Measurements from ENCODE around the gene BRSK2.

DNA sequence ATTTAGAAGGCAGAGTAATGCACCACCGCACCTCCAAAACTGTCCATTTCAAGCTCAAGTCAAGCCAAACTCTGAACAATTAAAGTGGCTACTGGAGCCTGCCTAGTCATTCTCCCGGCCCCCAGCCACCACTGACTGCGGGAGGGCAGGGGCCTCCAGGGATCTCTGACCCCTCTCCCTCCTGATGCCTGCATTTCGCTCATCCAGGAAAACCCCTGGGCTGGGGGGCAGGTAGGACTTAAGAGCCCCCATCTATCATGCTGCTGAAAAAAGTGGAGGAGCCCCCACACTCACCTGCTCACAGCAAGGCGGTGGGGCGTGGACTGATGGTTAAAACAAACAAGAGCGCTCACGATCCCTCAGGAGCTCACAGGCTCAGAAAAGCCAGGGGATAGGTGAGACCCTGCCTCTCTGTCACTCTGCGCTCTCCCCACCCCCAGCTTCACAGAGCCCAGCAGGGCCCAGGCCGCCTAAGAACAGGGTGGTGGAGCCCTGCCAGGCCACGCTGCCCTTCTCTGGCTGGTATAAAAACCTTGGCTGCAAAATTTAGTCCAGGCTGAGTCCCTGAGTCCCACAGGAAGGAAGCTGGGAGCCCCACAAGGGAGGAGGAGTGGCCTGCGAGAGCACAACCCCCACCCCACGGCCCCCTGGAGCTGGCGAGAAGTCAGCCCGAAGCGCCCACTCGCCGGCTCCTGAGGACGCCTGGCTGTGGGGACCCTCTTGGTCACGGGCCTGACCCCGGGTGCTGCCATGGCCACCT lies 117.8 kb downstream of the BRSK2 start:
- no peak for TF ChIP-seq EZH2 (IDR thresholded peaks at IDR 0.05; ENCODE audit: low read length, unreplicated experiment)
- no peak for TF ChIP-seq CTCF (conservative IDR thresholded peaks at IDR 0.05; ENCODE audit: low read depth, low read length)
- no peak for TF ChIP-seq EZH2phosphoT487 (IDR thresholded peaks at IDR 0.05; ENCODE audit: borderline replicate concordance, low read length)
